IgD-negative memory B cell (primary cell): ENCODE data around the gene MED12L. TPM values are rescaled to one million over a fixed set of nuclear protein-coding genes. Genes with fewer than 3 reads are reported as not detected.

Experiments
- H3K27ac Mint-ChIP-seq, 3 donors: one replicate each; pipeline ENCODE4 v1.8.0; 2020 to 2022; ENCODE audit warnings: mild to moderate bottlenecking in 3 of 3, mixed read lengths in 3 of 3, moderate library complexity in 1 of 3
- H3K27me3 Mint-ChIP-seq: one replicate; pipeline ENCODE4 v1.8.0; 2021; ENCODE audit warnings: mixed read lengths
- H3K36me3 Mint-ChIP-seq: one replicate; pipeline ENCODE4 v1.8.0; 2020; ENCODE audit warnings: mild to moderate bottlenecking, mixed read lengths
- H3K4me1 Mint-ChIP-seq, 3 donors: one replicate each; pipeline ENCODE4 v1.8.0; 2020 to 2022; ENCODE audit warnings: mixed read lengths in 3 of 3, mild to moderate bottlenecking in 1 of 3
- H3K4me3 Mint-ChIP-seq, 4 donors: one replicate each; pipeline ENCODE4 v1.8.0; 2020 to 2022; ENCODE audit warnings: mild to moderate bottlenecking in 4 of 4, mixed read lengths in 4 of 4, moderate library complexity in 3 of 4
- H3K9me3 Mint-ChIP-seq, 3 donors: one replicate each; pipeline ENCODE4 v1.8.0; 2020 to 2021; ENCODE audit warnings: mixed read lengths in 3 of 3, mild to moderate bottlenecking in 1 of 3
- polyA plus RNA-seq: library from polyadenylated mRNA; unstranded; fragments of 300-500 nt; fragmentation: Illumina TruSeq; gene quantifications from one replicate; pipeline ENCODE4 v1.2.3, GENCODE V29; 2021

MED12L gene
- polyA plus RNA-seq, 1 donor from 2014 or later: 0.05 TPM

DNA sequence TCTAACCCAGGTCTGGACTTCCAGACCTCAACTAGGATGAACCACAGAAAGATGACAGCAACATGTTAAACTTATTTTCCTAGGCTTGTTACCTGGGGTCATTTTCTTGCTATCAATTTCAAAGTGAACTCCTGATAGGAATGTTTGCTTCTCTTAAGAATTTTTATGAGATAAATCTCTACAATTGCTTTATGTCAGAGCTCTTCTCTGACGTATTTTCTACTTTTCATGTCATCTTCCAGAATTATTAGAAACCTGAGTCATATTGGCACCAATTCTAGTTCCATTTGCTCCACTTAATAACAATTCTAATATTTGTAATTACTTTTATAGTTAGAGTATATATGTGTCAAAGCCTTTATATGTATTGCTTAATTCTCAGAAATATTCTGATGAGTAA lies 377.5 kb downstream of the MED12L start:
- H3K27me3 Mint-ChIP-seq: peaks cover 17% of the 10 kb centered on the region
- H3K36me3 Mint-ChIP-seq: no peaks in the 10 kb centered on the region
- H3K4me3 Mint-ChIP-seq: no peak overlapping the region
- H3K4me1 Mint-ChIP-seq: peaks cover 4 to 9% (median 9%) of the 10 kb centered on the region in 3 donors
- no peaks in the 10 kb centered on the region for H3K9me3 Mint-ChIP-seq
- H3K27ac Mint-ChIP-seq: peak overlapping the region in 1 of 3 donors; percentile 13

DNA sequence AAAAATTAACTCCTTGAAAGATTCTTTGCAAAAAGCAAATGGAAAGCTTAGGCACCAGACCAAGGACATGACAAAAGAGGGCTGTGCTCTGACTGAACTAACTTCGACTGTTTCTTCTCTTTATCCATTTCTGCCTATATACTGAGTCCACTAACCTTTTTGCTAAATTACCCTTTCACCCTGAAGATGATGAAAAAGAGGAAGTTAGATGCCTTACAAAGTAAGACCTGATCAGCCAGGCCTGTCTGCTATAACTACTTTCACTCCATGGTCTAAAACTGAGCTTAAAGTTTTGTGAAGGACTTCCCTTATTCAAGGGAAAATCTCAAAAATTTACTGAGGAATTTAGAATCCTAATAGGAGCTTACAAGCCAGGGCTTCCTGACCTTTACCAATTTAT lies 381.6 kb downstream of the MED12L start:
- Mint-ChIP-seq H3K9me3 (peaks cover 0 to 5% (median 5%) of the 10 kb centered on the region in 3 donors), H3K27me3 (peaks cover 2% of the 10 kb centered on the region), H3K36me3 (no peaks in the 10 kb centered on the region), H3K4me1 (peaks cover 6 to 9% (median 9%) of the 10 kb centered on the region in 3 donors), H3K4me3 (no peak overlapping the region), H3K27ac (no peak overlapping the region)

DNA sequence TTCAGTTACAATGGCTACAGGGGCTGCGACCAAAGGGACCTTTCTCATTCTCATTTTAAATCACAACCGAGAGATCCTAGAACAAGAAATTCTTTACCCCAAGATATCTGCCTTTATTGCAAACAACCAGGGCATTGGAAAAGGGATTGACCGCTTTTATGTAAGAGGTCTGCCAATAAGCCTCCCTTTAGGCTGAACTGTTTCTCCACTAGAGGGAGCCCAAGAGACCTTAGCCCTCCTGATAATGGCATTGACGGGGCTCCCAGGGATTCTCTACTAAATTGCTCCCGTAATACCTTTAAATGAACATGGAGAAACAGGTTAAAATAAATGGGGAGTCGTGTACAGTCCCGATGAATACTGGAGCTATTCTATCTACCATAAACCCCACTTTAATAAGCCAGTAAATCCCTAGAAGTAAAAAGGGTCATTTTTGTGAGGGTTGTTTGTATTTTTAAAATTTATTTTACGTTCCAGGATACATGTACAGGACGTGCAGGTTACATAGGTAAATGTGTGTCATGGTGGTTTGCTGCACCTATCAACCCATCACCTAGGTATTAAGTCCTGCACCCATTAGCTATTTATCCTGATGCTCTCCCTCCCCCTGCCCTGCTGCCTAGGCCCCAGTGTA lies 382.9 kb downstream of the MED12L start:
- H3K4me3 Mint-ChIP-seq: no peak overlapping the region
- no peaks in the 10 kb centered on the region for H3K27me3 Mint-ChIP-seq
- H3K27ac Mint-ChIP-seq: no peak overlapping the region
- peaks cover 0 to 5% (median 5%) of the 10 kb centered on the region in 3 donors for H3K9me3 Mint-ChIP-seq
- peaks cover 6 to 9% (median 9%) of the 10 kb centered on the region in 3 donors for H3K4me1 Mint-ChIP-seq
- no peaks in the 10 kb centered on the region for H3K36me3 Mint-ChIP-seq

DNA sequence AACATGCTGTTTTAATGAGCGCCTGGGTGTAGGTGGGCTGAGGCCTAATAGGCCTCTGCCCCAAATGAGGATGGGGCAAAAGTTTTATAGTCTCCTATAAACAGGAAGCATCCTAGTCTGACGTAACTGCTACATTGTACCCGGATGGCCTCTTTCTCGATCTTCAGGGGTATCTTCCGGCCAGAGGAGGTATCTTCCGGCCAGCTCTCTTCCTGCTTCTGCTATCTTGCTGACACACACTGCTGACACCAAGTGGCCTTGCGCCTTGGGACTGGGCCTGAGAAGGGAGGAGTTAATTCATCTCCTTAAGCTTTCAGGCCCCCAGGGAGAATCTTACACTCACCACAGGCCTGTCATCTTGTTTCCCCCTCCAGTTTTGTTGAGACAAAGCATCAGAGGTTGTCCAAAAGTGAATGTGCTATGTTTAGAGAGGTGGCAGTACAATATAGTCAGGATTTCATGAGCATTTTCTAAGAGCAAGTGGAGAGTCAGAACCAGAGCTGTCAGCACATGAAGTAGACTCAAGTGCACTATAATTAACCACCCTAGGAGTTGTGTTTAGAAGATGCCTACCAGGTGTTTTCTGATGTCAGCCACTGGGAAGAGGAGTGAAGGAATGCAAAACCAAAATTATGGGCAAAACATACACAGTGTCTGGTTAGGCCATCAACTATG lies 391.0 kb downstream of the MED12L start:
- no peak overlapping the region for H3K27ac Mint-ChIP-seq
- H3K27me3 Mint-ChIP-seq: no peaks in the 10 kb centered on the region

DNA sequence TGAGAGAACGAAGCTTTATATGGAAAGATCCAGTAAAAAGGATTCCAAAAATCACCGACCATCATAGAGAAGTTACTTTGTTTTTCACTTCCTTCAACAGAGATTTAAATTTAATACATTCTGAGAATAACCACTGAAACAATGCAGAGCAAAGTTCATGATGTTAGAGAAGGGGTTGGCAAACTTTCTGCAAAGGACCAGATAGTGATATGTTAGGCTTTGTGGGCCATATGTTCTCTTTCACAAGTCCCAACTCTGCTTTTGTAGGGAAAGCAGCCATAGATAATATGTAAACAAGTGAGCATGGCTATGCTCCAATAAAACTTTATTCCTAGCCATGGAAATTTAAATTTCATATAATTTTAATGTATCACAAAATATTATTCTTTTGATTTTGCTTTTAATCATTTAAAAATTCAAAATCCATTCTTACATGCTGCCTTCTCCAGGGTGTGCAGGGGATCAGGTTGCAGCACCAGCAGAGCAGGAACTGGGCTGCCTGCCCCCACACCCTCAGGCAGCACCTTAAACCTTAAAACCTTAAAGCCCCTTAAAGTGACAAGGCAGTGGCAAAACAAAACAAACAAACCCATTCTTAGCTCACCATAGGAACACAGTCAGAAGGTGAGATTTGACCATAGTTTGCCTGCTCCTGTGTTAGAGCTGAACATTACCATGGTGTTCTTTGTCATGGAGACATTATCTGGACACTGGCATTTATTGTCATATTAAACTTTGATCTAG lies 392.3 kb downstream of the MED12L start:
- Mint-ChIP-seq H3K36me3 (peaks cover 2% of the 10 kb centered on the region), H3K27ac (no peak overlapping the region), H3K9me3 (peaks cover 2 to 12% (median 8%) of the 10 kb centered on the region in 3 donors), H3K4me3 (no peak overlapping the region), H3K4me1 (no peaks in the 10 kb centered on the region), H3K27me3 (no peaks in the 10 kb centered on the region)

More for the DNA sequence above, 391.0 kb downstream of the MED12L start:
- Mint-ChIP-seq H3K4me3 (no peak overlapping the region), H3K4me1 (no peaks in the 10 kb centered on the region), H3K36me3 (peaks cover 2% of the 10 kb centered on the region), H3K9me3 (no peaks in the 10 kb centered on the region)

DNA sequence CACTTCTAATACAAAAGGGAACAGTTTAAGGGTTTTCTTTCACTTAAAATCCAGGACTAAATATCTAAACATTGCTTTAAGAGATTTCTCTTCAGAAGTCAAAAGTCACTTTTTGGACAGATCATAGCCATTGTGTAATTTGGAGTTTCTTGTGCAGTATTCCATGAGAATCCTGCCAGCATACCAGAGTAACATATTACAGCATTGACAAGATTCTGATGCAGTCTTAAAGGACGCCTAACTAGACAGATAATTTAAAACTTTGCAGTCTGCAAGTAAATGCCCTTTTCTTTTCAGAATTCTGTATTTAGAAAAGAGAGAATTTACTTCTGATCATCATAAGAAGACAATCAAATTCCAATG lies 392.9 kb downstream of the MED12L start:
- Mint-ChIP-seq H3K27me3 (no peaks in the 10 kb centered on the region), H3K4me1 (no peaks in the 10 kb centered on the region), H3K27ac (no peak overlapping the region), H3K9me3 (peaks cover 2 to 15% (median 10%) of the 10 kb centered on the region in 3 donors), H3K4me3 (no peak overlapping the region), H3K36me3 (peaks cover 2% of the 10 kb centered on the region)

DNA sequence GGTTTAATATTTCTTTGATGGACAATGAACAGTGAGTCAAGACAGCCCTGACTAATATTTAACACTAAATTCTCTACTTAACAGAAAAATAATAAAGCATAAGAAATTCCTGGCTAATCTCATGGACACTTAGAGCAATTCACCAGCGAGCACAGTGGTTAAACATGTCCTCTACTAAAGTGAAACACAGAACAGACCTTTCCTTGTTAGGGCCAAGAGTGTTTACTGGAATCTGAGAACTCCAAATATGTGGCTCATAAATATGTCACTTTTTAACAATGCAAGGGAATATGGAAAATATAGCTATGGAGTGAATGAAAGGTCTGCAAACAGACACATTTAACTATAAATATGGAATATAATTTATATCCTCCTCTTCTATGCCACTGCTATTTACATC lies 394.0 kb downstream of the MED12L start:
- no peak overlapping the region for H3K4me3 Mint-ChIP-seq
- H3K27me3 Mint-ChIP-seq: no peaks in the 10 kb centered on the region
- H3K36me3 Mint-ChIP-seq: peaks cover 2% of the 10 kb centered on the region
- H3K9me3 Mint-ChIP-seq: peaks cover 2 to 15% (median 12%) of the 10 kb centered on the region in 3 donors
- no peak overlapping the region for H3K27ac Mint-ChIP-seq
- no peaks in the 10 kb centered on the region for H3K4me1 Mint-ChIP-seq

DNA sequence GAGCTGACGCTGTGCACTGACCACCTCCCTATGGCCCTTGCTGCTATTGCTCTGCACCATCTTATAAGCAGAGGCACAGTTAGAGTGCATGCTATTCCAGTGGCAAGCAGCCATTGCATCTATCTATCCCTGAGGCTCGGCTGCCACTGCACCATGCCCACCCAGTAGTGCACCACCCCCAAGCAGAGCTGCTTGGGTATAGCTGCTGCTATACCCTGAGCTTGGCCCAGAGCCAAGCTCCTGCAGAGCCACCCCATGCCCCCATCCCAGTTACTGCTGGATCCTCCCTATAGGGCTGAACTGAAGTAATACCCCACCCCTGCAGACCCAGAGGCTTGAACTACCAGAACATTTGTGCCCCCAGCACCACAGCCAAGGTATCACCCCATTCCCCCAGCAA lies 395.0 kb downstream of the MED12L start:
- no peaks in the 10 kb centered on the region for H3K27me3 Mint-ChIP-seq
- H3K9me3 Mint-ChIP-seq: peaks cover 3 to 15% (median 15%) of the 10 kb centered on the region in 3 donors
- peaks cover 3% of the 10 kb centered on the region for H3K36me3 Mint-ChIP-seq
- no peak overlapping the region for H3K27ac Mint-ChIP-seq
- no peak overlapping the region for H3K4me3 Mint-ChIP-seq
- peaks cover 0 to 2% (median 0%) of the 10 kb centered on the region in 3 donors for H3K4me1 Mint-ChIP-seq

DNA sequence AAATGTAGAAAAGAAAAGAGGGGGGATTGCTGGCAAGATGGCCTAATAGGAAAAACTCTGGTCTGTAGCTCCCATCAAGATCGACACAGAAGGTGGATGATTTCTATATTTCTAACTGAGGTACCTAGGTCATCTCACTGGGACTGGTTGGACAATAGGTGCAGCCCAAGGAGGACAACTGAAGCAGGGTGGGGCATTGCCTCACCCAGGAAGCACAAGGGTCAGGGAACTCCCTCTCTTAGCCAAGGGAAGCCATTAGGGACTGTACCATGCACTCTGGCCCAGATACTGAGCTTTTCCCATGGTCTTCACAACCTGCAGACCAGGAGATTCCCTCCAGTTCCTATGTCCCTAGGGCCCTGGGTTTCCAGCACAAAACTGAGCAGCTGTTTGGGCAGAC lies 398.0 kb downstream of the MED12L start:
- Mint-ChIP-seq H3K36me3 (peaks cover 2% of the 10 kb centered on the region), H3K27me3 (peaks cover 2% of the 10 kb centered on the region), H3K27ac (no peak overlapping the region), H3K9me3 (peaks cover 6 to 21% (median 15%) of the 10 kb centered on the region in 3 donors), H3K4me1 (peaks cover 0 to 2% (median 0%) of the 10 kb centered on the region in 3 donors), H3K4me3 (no peak overlapping the region)

DNA sequence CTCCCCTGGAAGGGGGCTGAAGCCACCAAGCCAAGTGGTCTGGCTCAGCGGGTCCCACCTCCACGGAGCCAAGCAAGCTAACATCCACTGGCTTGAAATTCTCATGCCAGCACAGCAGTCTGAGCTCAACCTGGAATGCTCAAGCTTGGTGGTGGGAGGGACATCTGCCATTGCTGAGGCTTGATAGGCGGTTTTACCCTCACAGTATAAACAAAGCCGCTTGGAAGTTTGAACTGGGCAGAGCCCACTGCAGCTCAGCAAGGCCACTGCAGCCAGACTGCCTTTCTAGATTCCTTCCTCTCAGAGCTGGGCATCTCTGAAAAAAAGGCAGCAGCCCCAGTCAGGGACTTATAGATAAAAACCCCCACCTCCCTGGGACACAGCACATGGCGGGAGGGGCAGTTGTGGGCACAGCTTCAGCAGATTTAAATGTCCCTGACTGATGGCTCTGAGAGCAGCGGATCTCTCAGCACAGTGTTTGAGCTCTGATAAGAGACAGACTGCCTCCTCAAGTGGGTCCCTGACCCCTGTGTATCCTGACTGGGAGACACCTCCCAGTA lies 398.6 kb downstream of the MED12L start:
- H3K9me3 Mint-ChIP-seq: peaks cover 6 to 21% (median 15%) of the 10 kb centered on the region in 3 donors
- peaks cover 0 to 2% (median 0%) of the 10 kb centered on the region in 3 donors for H3K4me1 Mint-ChIP-seq
- H3K27ac Mint-ChIP-seq: no peak overlapping the region
- peaks cover 2% of the 10 kb centered on the region for H3K36me3 Mint-ChIP-seq
- H3K27me3 Mint-ChIP-seq: peaks cover 2% of the 10 kb centered on the region
- H3K4me3 Mint-ChIP-seq: no peak overlapping the region

Other genes with a start within 250 kb of the MED12L start
- gene MINDY4B, start 180.2 kb upstream of the MED12L start, polyA plus RNA-seq: not detected
- not detected for gene CLRN1, start 112.9 kb upstream of the MED12L start, polyA plus RNA-seq
- 1.1 TPM for gene GPR171, start 117.6 kb downstream of the MED12L start, polyA plus RNA-seq
- 4.8 TPM for gene P2RY14, start 192.9 kb downstream of the MED12L start, polyA plus RNA-seq
- gene GPR87, start 231.2 kb downstream of the MED12L start, polyA plus RNA-seq: not detected
- 0.46 TPM for gene P2RY13, start 243.9 kb downstream of the MED12L start, polyA plus RNA-seq